ENCODE data around the gene CROCC2. TPM values are rescaled to one million over a fixed set of nuclear protein-coding genes. Genes with fewer than 3 reads are reported as not detected.

Gene CROCC2
- total and polyA plus RNA-seq, 10 of the 15 experiments (the other 5 are each of a cell fraction or from before 2014, with no cell fraction given) = not detected

DNA sequence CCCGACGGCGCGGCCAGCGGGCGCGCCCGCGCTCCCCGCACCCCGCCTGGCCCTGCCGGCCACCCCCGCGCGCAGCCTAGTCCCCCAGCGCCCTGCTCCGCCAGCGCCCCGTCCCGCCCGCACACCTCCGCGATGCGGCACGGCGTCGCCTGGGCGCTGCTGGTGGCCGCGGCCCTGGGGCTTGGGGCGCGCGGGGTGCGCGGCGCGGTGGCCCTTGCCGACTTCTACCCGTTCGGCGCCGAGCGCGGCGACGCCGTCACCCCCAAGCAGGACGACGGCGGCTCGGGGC is 92.5 kb downstream of the CROCC2 start (continued):
- no peak for TF ChIP-seq KLF5 (IDR thresholded peaks at IDR 0.05; ENCODE audit: partially characterized antibody)
- no peak for TF ChIP-seq NRF1 (conservative IDR thresholded peaks at IDR 0.05; ENCODE audit: low read depth, low read length)
- TF ChIP-seq STAT1 (conservative IDR thresholded peaks at IDR 0.05) = no peak
- no peak for TF ChIP-seq FOXM1 (IDR thresholded peaks at IDR 0.05; ENCODE audit: low read depth, low read length)
- TF ChIP-seq NFXL1 (IDR thresholded peaks at IDR 0.05; ENCODE audit: borderline replicate concordance) = no peak
- TF ChIP-seq STAT3 (IDR thresholded peaks at IDR 0.05; ENCODE audit: low read depth, low read length) = no peak
- no peak for TF ChIP-seq TARDBP (IDR thresholded peaks at IDR 0.05; ENCODE audit: borderline replicate concordance)
- no peak for TF ChIP-seq NFYB (IDR thresholded peaks at IDR 0.05; ENCODE audit: insufficient read depth, low read depth, low read length)
- TF ChIP-seq NR2C1 (IDR thresholded peaks at IDR 0.05) = no peak

DNA sequence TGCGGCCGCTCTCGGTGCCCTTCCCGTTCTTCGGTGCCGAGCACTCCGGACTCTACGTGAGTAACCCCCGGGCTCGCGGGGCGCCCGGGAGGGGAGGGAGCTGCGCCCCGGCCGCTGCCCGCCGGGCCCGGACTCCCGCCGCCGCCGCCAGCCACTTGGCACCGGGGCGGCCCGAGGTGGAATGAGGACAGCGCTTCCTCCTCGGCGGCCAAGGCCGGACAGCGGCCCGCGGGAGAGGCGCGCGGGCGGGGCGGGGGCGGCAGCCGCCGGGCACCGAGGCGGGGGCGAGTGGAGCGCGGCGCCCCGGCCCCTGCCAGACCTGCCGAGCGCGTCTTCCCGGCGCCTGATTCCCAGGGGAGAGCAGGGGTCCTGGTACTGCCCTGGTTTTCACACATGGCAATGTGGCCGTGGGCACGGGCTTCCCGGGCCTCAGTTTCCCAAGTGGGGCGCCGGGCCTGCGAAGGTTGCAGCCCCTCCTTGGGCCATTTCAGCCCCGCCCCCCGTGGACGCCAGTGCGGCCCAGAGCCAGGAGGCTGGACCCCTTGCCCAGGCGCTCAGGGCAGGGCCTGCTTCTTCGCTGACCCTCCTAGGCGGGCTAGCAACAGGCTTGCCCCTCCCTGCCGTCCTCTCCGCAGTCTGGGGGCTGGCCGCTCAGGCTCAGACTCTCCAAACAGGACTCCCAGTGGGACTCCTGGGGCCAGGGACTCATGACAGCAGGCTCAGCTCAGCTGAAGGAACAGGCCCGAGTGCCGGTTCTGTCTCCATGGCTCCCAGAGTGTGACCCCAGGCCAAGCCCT is 93.1 kb downstream of the CROCC2 start:
- no peak overlapping the region for H3K27ac ChIP-seq (ENCODE audit: control insufficient read depth, insufficient read depth)
- no peak overlapping the region for H2AFZ ChIP-seq (ENCODE audit: control insufficient read depth, low read depth, low read length)
- no peaks in the 10 kb centered on the region for H4K20me1 ChIP-seq (ENCODE audit: control insufficient read depth, insufficient read depth)
- in situ Hi-C loops (cut with MboI) (no loop called here), intact Hi-C loops (cut with micrococcal nuclease; ENCODE audit: unreplicated experiment) (no loop called here)
- FAIRE-seq (no peak), DNase-seq (ENCODE audit: low read depth, low spot score) (no peak), ATAC-seq (no peak)
- 28% methylated on average over 43 of the region's 71 CpGs for WGBS (ENCODE audit: insufficient coverage, insufficient replicate concordance, low lambda C conversion rate, missing lambda C conversion rate)
- H3K9me3 ChIP-seq (replicated peaks; ENCODE audit: control insufficient read depth, insufficient read depth, low read length) = peaks cover 5% of the 10 kb centered on the region
- ChIA-PET POLR2A (no interaction called here), RAD21 (ENCODE audit: unreplicated experiment) (no interaction called here), CTCF (no interaction called here), SMC1A (ENCODE audit: uncharacterized antibody, unreplicated experiment) (no interaction called here)
- no peaks in the 10 kb centered on the region for H3K4me1 ChIP-seq (ENCODE audit: control insufficient read depth, insufficient read depth, low read length)
- no peak overlapping the region for H3K4me3 ChIP-seq
- no peaks in the 10 kb centered on the region for H3K79me2 ChIP-seq (ENCODE audit: control insufficient read depth, insufficient read depth, low read length)
- BruUV-seq (replicated peaks) = no TSS peak
- no peak overlapping the region for H3K9ac ChIP-seq (ENCODE audit: control insufficient read depth, insufficient read depth, low read length)
- peak; percentile 79 for TF ChIP-seq SUZ12 (IDR thresholded peaks at IDR 0.05; ENCODE audit: unreplicated experiment)
- TF ChIP-seq NFYA (IDR thresholded peaks at IDR 0.05; ENCODE audit: borderline replicate concordance, low read depth, low read length) = no peak
- no peak overlapping the region for H3K4me2 ChIP-seq (ENCODE audit: control insufficient read depth, insufficient read depth)
- H3K36me3 ChIP-seq (ENCODE audit: control insufficient read depth in 2 of 2, insufficient read depth in 2 of 2, low read length in 1 of 2) = no peaks in the 10 kb centered on the region
- peaks cover 1 to 7% of the 10 kb centered on the region in 2 experiments; a peak in 3 of 4 replicates for H3K27me3 ChIP-seq (replicated peaks in 1 of 2; ENCODE audit: control insufficient read depth in 2 of 2, insufficient read depth in 2 of 2, low read length in 1 of 2)

All from GM12878 (cell line).